ENCODE data around the gene NACC2.
A peak's percentile ranks its signal among the peaks of the same experiment; 100 is the strongest.

NACC2 gene

DNA sequence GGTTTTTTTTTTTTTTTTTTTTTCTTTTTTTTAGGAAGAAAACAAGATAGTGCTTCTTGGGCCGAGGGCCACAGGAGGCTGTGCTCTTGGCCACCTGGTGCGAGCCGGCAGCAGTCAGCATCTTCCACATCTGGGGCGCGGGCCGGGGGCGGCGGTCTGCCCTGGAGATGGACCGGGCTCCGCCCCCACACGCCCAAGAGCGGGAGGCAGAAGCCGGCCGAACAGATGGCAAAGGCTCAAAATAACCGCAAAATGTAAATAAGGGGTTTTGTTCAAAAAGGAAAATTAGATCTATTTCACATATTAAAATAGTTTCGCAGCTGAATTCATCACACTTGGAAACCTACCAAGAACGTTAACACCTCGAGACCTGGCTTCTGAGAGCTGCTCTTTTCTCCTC lies 82.4 kb downstream of the NACC2 start:
- H3K4me3 ChIP-seq (ENCODE audit: control insufficient read depth, low read depth, low read length) = no peak overlapping the region
- DNase-seq (ENCODE audit: low read depth) = peak; percentile 37
- TF ChIP-seq, protein P1, sequence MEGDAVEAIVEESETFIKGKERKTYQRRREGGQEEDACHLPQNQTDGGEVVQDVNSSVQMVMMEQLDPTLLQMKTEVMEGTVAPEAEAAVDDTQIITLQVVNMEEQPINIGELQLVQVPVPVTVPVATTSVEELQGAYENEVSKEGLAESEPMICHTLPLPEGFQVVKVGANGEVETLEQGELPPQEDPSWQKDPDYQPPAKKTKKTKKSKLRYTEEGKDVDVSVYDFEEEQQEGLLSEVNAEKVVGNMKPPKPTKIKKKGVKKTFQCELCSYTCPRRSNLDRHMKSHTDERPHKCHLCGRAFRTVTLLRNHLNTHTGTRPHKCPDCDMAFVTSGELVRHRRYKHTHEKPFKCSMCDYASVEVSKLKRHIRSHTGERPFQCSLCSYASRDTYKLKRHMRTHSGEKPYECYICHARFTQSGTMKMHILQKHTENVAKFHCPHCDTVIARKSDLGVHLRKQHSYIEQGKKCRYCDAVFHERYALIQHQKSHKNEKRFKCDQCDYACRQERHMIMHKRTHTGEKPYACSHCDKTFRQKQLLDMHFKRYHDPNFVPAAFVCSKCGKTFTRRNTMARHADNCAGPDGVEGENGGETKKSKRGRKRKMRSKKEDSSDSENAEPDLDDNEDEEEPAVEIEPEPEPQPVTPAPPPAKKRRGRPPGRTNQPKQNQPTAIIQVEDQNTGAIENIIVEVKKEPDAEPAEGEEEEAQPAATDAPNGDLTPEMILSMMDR (conservative IDR thresholded peaks at IDR 0.05; ENCODE audit: control insufficient read depth, insufficient read depth, low read depth, low read length) = no peak

DNA sequence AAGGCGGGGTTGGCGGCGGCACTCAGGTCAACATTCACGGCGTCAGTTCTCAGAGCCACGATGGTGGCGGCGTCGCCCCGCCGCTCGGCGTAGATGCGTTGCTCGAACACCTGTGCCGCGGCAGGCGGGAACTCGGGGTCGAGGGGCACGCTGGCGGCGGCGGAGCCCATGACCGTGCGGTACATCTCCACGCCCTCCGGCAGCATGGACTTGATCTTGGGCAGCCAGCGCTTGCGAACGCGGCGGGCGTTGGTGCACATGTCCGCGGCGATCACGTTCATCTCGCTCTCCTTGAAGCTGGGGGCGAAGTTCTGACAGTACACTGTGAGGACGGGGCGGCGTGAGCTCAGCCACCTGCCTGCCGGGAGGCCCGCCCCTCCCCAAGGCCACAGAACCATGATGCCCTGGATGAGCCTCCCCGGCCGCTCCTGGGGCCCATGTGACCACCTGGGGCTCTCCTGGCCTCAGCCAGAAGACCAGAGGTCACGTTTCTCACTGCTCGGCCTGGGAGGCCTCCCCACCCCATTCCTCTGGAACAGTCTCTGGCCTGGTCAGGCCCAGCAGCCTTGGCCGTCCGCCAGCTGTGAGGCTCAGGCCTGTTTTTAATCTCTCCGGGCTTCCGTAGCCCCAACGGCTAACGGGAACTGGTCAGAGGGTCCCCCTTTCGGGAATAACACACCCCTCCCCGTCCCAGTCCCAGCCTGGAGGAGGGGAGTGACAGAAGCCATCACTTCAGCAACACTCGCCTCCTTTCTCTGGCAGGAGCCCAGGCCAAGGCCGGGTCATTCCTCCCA lies 83.2 kb downstream of the NACC2 start:
- H3K4me3 ChIP-seq (ENCODE audit: control insufficient read depth, low read depth, low read length) = no peak overlapping the region
- TF ChIP-seq, protein P1 (conservative IDR thresholded peaks at IDR 0.05; ENCODE audit: control insufficient read depth, insufficient read depth, low read depth, low read length) = no peak
- peak; percentile 77 for DNase-seq (ENCODE audit: low read depth)

DNA sequence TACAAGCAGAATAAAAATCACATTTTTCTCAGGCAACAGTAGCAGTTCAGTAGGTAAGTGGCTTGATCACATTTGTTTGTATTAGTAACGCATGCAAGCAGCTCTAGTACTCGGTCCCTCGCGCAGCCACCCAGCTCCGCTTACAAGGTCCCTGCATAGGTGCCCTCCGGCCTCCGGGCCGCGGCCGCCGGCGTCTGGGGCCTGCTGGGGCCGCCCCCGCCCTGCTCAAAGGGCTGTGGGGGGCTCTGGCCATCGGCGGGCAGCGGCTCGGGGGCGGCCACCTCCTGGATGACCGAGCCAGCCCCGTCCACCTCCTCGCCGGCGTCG lies 83.8 kb downstream of the NACC2 start:
- no peak overlapping the region for H3K4me3 ChIP-seq (ENCODE audit: control insufficient read depth, low read depth, low read length)
- TF ChIP-seq, protein P1 (conservative IDR thresholded peaks at IDR 0.05; ENCODE audit: control insufficient read depth, insufficient read depth, low read depth, low read length) = no peak
- no peak for DNase-seq (ENCODE audit: low read depth)

DNA sequence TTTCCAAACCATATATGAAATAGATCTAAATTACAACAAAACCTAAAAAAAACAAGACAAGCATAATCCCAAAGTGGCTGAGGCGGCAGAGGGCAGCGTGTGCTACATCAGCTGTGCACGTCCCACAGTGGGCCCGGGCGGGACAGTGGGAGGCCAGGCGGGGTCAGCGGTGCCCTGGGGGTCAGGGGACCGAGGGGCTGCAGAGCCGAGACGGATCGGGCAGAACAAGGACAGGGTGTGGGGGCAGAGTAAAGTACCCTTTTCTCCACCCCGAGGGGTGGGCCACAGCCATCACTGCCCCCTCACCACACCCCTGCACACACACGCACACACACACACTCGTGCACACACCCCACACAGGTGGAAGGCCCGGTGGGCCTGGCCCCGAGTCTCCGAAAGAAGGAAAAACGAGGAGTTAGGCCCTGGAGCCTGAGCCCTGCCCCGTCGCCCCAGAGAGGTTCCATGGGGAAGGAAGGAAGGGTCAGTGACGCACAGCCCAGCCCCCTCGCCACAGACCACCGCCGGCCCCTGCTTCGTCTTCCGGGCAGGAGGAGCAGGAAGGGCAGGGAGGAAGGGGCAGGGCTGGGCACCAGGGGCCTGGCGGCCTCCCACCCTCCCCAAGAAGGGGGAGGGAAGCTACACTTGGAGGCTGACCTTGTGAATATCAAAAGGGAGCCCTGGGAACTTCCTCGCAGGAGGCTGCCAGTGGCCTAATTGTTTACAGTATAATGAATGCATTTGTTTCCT lies 84.3 kb downstream of the NACC2 start:
- no peak overlapping the region for H3K4me3 ChIP-seq (ENCODE audit: control insufficient read depth, low read depth, low read length)
- TF ChIP-seq, protein P1 (conservative IDR thresholded peaks at IDR 0.05; ENCODE audit: control insufficient read depth, insufficient read depth, low read depth, low read length) = no peak
- no peak for DNase-seq (ENCODE audit: low read depth)

DNA sequence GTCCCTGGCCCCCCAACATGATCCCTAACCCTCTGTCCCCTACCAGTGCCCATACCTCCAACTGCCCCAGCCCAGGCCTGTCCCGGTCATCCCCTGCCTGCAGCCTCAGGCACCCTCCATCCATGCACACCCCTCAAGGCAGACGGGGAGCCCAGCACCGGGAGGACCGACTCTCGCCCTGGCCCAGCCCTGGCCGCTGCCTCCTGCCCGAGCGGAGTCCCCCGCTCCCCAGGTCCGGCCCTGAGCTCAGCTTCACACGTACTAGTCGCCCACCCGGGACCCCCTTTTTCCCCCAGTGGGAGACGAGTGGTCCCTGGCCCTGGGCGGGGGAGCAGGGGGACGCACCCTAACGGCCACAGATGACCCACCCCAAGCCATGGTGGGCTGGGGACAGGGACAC lies 84.9 kb downstream of the NACC2 start:
- TF ChIP-seq, protein P1 (conservative IDR thresholded peaks at IDR 0.05; ENCODE audit: control insufficient read depth, insufficient read depth, low read depth, low read length) = no peak
- no peak overlapping the region for H3K4me3 ChIP-seq (ENCODE audit: control insufficient read depth, low read depth, low read length)
- DNase-seq (ENCODE audit: low read depth) = no peak

DNA sequence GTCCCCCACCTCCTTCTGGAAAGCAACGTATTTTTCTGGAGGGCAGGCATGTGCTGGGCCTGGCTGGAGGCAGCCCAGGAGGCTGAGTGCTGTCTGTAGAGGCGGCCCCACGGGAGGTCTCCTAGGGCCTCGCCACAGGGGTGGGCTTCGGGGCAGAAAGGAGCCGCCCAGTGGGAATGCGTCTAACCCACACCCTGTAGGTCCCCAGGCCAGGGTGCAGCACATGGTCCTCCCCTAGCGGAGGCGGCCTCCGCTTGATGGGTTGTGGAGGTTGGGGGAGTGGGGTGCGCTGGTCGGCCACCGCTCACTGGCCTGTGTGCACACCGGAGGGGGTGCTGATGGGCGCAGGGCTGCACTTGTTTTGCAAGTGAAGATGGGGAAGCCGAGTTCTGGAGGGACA lies 85.6 kb downstream of the NACC2 start:
- H3K4me3 ChIP-seq (ENCODE audit: control insufficient read depth, low read depth, low read length) = no peak overlapping the region
- TF ChIP-seq, protein P1 (conservative IDR thresholded peaks at IDR 0.05; ENCODE audit: control insufficient read depth, insufficient read depth, low read depth, low read length) = no peak
- no peak for DNase-seq (ENCODE audit: low read depth)

Data from fibroblast of mammary gland (primary cell).